ENCODE measurements around the gene POM121C.
"Not testable (repeated sequence)": the region's sequence is repeated elsewhere in the genome, so short reads cannot be mapped to it uniquely, and the experiment has no call there.

DNA sequence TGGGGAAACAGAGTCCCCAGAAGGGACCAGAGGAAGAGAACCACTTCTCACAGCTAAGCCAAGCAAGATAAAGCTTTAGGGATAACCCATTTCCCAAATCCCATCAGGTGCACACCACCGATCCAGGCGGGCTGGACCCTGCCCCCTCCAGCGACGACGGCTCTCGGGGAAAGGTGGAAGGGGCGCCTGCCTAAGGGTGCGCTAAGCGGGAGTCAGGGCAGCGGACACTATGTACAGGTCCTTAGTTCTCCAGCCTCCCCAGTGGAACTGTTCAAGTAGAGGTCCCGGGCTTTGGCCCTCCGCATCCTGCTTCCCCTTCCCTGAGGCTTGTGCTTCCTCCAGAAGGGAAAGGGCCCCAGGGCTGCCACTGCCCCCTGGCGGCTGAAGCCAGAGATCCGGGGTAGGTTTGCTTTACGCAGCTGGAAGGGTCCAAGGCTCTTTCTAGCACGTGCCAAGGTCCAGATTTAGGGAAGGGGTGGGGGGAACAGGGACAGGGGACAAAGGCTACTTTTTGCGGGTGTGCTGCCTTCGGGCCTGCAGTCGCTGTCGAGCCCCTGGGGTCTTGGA is 67.7 kb downstream of the POM121C start:
- TF ChIP-seq, protein P1, sequence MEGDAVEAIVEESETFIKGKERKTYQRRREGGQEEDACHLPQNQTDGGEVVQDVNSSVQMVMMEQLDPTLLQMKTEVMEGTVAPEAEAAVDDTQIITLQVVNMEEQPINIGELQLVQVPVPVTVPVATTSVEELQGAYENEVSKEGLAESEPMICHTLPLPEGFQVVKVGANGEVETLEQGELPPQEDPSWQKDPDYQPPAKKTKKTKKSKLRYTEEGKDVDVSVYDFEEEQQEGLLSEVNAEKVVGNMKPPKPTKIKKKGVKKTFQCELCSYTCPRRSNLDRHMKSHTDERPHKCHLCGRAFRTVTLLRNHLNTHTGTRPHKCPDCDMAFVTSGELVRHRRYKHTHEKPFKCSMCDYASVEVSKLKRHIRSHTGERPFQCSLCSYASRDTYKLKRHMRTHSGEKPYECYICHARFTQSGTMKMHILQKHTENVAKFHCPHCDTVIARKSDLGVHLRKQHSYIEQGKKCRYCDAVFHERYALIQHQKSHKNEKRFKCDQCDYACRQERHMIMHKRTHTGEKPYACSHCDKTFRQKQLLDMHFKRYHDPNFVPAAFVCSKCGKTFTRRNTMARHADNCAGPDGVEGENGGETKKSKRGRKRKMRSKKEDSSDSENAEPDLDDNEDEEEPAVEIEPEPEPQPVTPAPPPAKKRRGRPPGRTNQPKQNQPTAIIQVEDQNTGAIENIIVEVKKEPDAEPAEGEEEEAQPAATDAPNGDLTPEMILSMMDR (IDR thresholded peaks at IDR 0.05) = peak in 2 of 7 experiments; percentile 9 to 11
- TF ChIP-seq POLR2A (IDR thresholded peaks at IDR 0.05) = not testable (repeated sequence)

Data from body of pancreas (tissue), 4 donors.